Sigmoid colon (tissue), 4 donors: ENCODE results near the gene RGS9.

Experiments
- CTCF ChIP-seq, 4 experiments: fragments of 450-650 bp in 3 of 4; fragments of 200-600 bp in 1 of 4; IDR thresholded peaks; one replicate each; pipeline ENCODE4 v1.5.1; 2016 to 2019; ENCODE audit warnings: antibody characterized with exemption in 4 of 4, mild to moderate bottlenecking in 3 of 4, moderate library complexity in 2 of 4
- POLR2A ChIP-seq, 2 donors: fragments of 450-650 bp; IDR thresholded peaks; one replicate each; pipeline ENCODE4 v1.6.1; 2016; ENCODE audit warnings: antibody characterized with exemption in 2 of 2, mild to moderate bottlenecking in 2 of 2, moderate library complexity in 2 of 2
- POLR2AphosphoS5 ChIP-seq, 4 donors: sonication (generic); formaldehyde crosslinking; IDR thresholded peaks; one replicate each; pipeline ENCODE4 v1.6.1; 2017; ENCODE audit warnings: antibody characterized with exemption in 4 of 4

- no peak for TF ChIP-seq CTCF (IDR thresholded peaks at IDR 0.05)
- TF ChIP-seq POLR2A (IDR thresholded peaks at IDR 0.05) = no peak
- TF ChIP-seq POLR2AphosphoS5 (IDR thresholded peaks at IDR 0.05) = no peak
Measured at GRCh38 chr17:65169691-65170090, 32.5 kb downstream of the RGS9 start.
